Mesenchymal stem cell (in vitro differentiated cells and primary cell): ENCODE measurements around the gene SPRYD4.
"Not testable (repeated sequence)": the region's sequence is repeated elsewhere in the genome, so short reads cannot be mapped to it uniquely, and the experiment has no call there.

Source experiments
- DNase-seq: peaks from one replicate; pipeline ENCODE4 v3.0.0-alpha.2; 2013
- H2AFZ ChIP-seq: one replicate; pipeline ENCODE4 v1.6.1; 2013; ENCODE audit warnings: low read depth, mild to moderate bottlenecking, control low read depth, inconsistent platforms, low read length, moderate library complexity
- H2AK5ac ChIP-seq: 2 replicates; pipeline ENCODE4 v1.6.1; 2013; ENCODE audit warnings: low read length, moderate library complexity, mild to moderate bottlenecking, inconsistent platforms; ENCODE audit not compliant: severe bottlenecking
- H2BK120ac ChIP-seq: one replicate; pipeline ENCODE4 v1.6.1; 2013; ENCODE audit warnings: low read depth, mild to moderate bottlenecking, inconsistent platforms, low read length, moderate library complexity
- H2BK12ac ChIP-seq, 2 experiments: one replicate each; pipeline ENCODE4 v1.6.1; 2013; ENCODE audit warnings: inconsistent platforms in 2 of 2, low read length in 2 of 2, mild to moderate bottlenecking in 2 of 2, moderate library complexity in 2 of 2, control low read depth in 1 of 2
- H2BK15ac ChIP-seq: one replicate; pipeline ENCODE4 v1.6.1; 2013; ENCODE audit warnings: mild to moderate bottlenecking, low read depth, inconsistent platforms; ENCODE audit not compliant: poor library complexity, severe bottlenecking
- H2BK5ac ChIP-seq: 2 replicates; pipeline ENCODE4 v1.6.1; 2013; ENCODE audit warnings: low read depth, mild to moderate bottlenecking, low read length, control low read depth, inconsistent platforms; ENCODE audit not compliant: poor library complexity, severe bottlenecking
- H3K14ac ChIP-seq, 2 experiments: one replicate each; pipeline ENCODE4 v1.6.1; 2013; ENCODE audit warnings: inconsistent platforms in 2 of 2, low read length in 2 of 2, control low read depth in 1 of 2, mild to moderate bottlenecking in 1 of 2, moderate library complexity in 1 of 2
- H3K18ac ChIP-seq, 2 experiments: one replicate each; pipeline ENCODE4 v1.6.1; 2013; ENCODE audit warnings: inconsistent platforms in 2 of 2, low read length in 2 of 2, control low read depth in 1 of 2, low read depth in 1 of 2, mild to moderate bottlenecking in 1 of 2
- H3K23ac ChIP-seq, 2 experiments: one replicate each; pipeline ENCODE4 v1.6.1; 2013; ENCODE audit warnings: inconsistent platforms in 2 of 2, low read length in 2 of 2, mild to moderate bottlenecking in 2 of 2, moderate library complexity in 2 of 2, control low read depth in 1 of 2
- H3K27ac ChIP-seq: 2 replicates; pipeline ENCODE4 v1.5.1; 2013; ENCODE audit warnings: mild to moderate bottlenecking, moderate library complexity, low read length, control low read depth, inconsistent platforms; ENCODE audit not compliant: poor library complexity, severe bottlenecking
- H3K27me3 ChIP-seq, 2 experiments: 2 replicates each; pipeline versions ENCODE4 v1.6.1 to v1.7.0; 2013; ENCODE audit warnings: low read length in 2 of 2, mild to moderate bottlenecking in 2 of 2, moderate library complexity in 2 of 2, control low read depth in 1 of 2, inconsistent platforms in 1 of 2; ENCODE audit not compliant: control insufficient read depth in 1 of 2, insufficient read depth in 1 of 2
- H3K36me3 ChIP-seq, 2 experiments: 2 replicates each; pipeline versions ENCODE4 v1.6.1 to v1.7.0; 2013; ENCODE audit warnings: low read length in 2 of 2, control low read depth in 1 of 2, inconsistent platforms in 1 of 2, low read depth in 1 of 2, mild to moderate bottlenecking in 1 of 2; ENCODE audit not compliant: insufficient read depth in 2 of 2, control insufficient read depth in 1 of 2
- H3K4ac ChIP-seq, 2 experiments: one replicate each; pipeline ENCODE4 v1.6.1; 2013; ENCODE audit warnings: inconsistent platforms in 2 of 2, low read length in 2 of 2, mild to moderate bottlenecking in 2 of 2, moderate library complexity in 2 of 2, control low read depth in 1 of 2, low read depth in 1 of 2
- H3K4me1 ChIP-seq: 2 replicates; pipeline ENCODE4 v1.6.1; 2013; ENCODE audit warnings: low read depth, low read length, control low read depth; ENCODE audit not compliant: control insufficient read depth, insufficient read depth
- H3K4me2 ChIP-seq: 2 replicates; pipeline ENCODE4 v1.6.1; 2013; ENCODE audit warnings: low read length, mild to moderate bottlenecking, inconsistent platforms; ENCODE audit not compliant: poor library complexity, severe bottlenecking
- H3K4me3 ChIP-seq, 2 experiments: 2 replicates each; pipeline versions ENCODE4 v1.5.1 to v1.7.0; 2013; ENCODE audit warnings: low read length in 2 of 2, mild to moderate bottlenecking in 2 of 2, control low read depth in 1 of 2, low read depth in 1 of 2; ENCODE audit not compliant: insufficient read depth in 1 of 2
- H3K79me1 ChIP-seq: replicated peaks from 2 replicates; pipeline ENCODE4 v1.6.1; 2013; ENCODE audit warnings: mild to moderate bottlenecking, control low read depth, low read length, inconsistent platforms; ENCODE audit not compliant: poor library complexity, severe bottlenecking
- H3K9ac ChIP-seq: 2 replicates; pipeline ENCODE4 v1.7.0; 2013; ENCODE audit warnings: mild to moderate bottlenecking, low read length, moderate library complexity
- H3K9me3 ChIP-seq: 2 replicates; pipeline ENCODE4 v1.7.0; 2013; ENCODE audit warnings: mild to moderate bottlenecking, low read length; ENCODE audit not compliant: control insufficient read depth
- H4K8ac ChIP-seq: one replicate; pipeline ENCODE4 v1.6.1; 2013; ENCODE audit warnings: inconsistent platforms, mild to moderate bottlenecking, low read length, moderate library complexity
- H4K91ac ChIP-seq: one replicate; pipeline ENCODE4 v1.6.1; 2013; ENCODE audit warnings: mild to moderate bottlenecking, low read length, inconsistent platforms
- WGBS: methylation state at CpG from one replicate; pipeline ENCODE4 v1.1.7; 2013; ENCODE audit warnings: mixed read lengths; 5-methylcytosine and 5-hydroxymethylcytosine counted together

Gene SPRYD4

GRCh38 chr12:56443208-56443607, 25.2 kb upstream of the SPRYD4 start:
- DNase-seq, H2AFZ ChIP-seq, H3K4ac ChIP-seq, H3K27ac ChIP-seq, H3K4me1 ChIP-seq, H3K4me3 ChIP-seq, H3K18ac ChIP-seq, H2AK5ac ChIP-seq, H3K14ac ChIP-seq, H3K36me3 ChIP-seq, H2BK12ac ChIP-seq, H3K9ac ChIP-seq, H3K4me2 ChIP-seq, H4K8ac ChIP-seq, H3K23ac ChIP-seq, H3K27me3 ChIP-seq, H2BK120ac ChIP-seq, H2BK5ac ChIP-seq, H4K91ac ChIP-seq, H3K9me3 ChIP-seq, H2BK15ac ChIP-seq: not testable (repeated sequence)
- 72% methylated on average over 2 of the region's 2 CpGs for WGBS
- H3K79me1 ChIP-seq = peaks cover 20% of the 10 kb centered on the region

- no peak within 1 kb of the TSS for H3K14ac ChIP-seq
- H2AK5ac ChIP-seq = no peak within 1 kb of the TSS
- H3K18ac ChIP-seq = peak within 1 kb of the TSS; percentile 85 to 88
- peak; percentile 92 for DNase-seq
- peaks cover 12% of the 10 kb centered on the region for H3K79me1 ChIP-seq
- no peak within 1 kb of the TSS for H4K91ac ChIP-seq
- H3K4me3 ChIP-seq = peak within 1 kb of the TSS; percentile 73 to 86
- H3K4ac ChIP-seq = peak within 1 kb of the TSS in 1 of 2 experiments; percentile 71
- peaks cover 0 to 10% of the 10 kb centered on the region in 2 experiments for H3K27me3 ChIP-seq
- H3K4me1 ChIP-seq = no peaks in the 10 kb centered on the region
- H4K8ac ChIP-seq = peak within 1 kb of the TSS; percentile 61
- H3K9ac ChIP-seq = peak within 1 kb of the TSS; percentile 87
- peak within 1 kb of the TSS; percentile 87 for H3K4me2 ChIP-seq
- H2BK12ac ChIP-seq = no peak within 1 kb of the TSS
- peak within 1 kb of the TSS; percentile 75 for H2BK15ac ChIP-seq
- no peak within 1 kb of the TSS for H3K23ac ChIP-seq
- H3K36me3 ChIP-seq = no peaks in the 10 kb centered on the region
- WGBS = 0% methylated on average over 49 of the region's 58 CpGs
- no peaks in the 10 kb centered on the region for H3K9me3 ChIP-seq
- H2BK5ac ChIP-seq = no peak within 1 kb of the TSS
- H2BK120ac ChIP-seq = no peak within 1 kb of the TSS
- H3K27ac ChIP-seq = peak within 1 kb of the TSS; percentile 86
- no peak within 1 kb of the TSS for H2AFZ ChIP-seq
These were observed 19.3 kb upstream of the SPRYD4 start, which contains the start of gene TIMELESS for GRCh38 chr12:56448860-56449621. TSS of gene TIMELESS (minus strand) at chr12:56449426. CDS start at chr12:56434170, 15,256 bp downstream.

GRCh38 chr12:56449622-56449984, 18.8 kb upstream of the SPRYD4 start:
- Histone ChIP-seq H2BK5ac (no peak overlapping the region), H3K4me1 (no peaks in the 10 kb centered on the region), H2BK15ac (no peak overlapping the region), H3K27ac (peak overlapping the region; percentile 79), H3K4ac (no peak overlapping the region), H2AK5ac (no peak overlapping the region), H3K4me2 (peak overlapping the region; percentile 87), H3K9me3 (no peaks in the 10 kb centered on the region), H4K8ac (peak overlapping the region; percentile 19), H3K4me3 (peak overlapping the region in 1 of 2 experiments; percentile 86), H2BK12ac (no peak overlapping the region), H3K79me1 (peaks cover 10% of the 10 kb centered on the region), H3K27me3 (peaks cover 4 to 16% of the 10 kb centered on the region in 2 experiments), H3K18ac (peak overlapping the region in 1 of 2 experiments; percentile 5), H4K91ac (no peak overlapping the region), H2AFZ (no peak overlapping the region), H3K36me3 (no peaks in the 10 kb centered on the region), H3K23ac (no peak overlapping the region), H2BK120ac (no peak overlapping the region), H3K14ac (no peak overlapping the region), H3K9ac (peak overlapping the region; percentile 87)
- no peak for DNase-seq
- WGBS = 52% methylated on average over 5 of the region's 5 CpGs

- no peak overlapping the region for H3K27ac ChIP-seq
- H4K8ac ChIP-seq = peak overlapping the region; percentile 27
- H3K4ac ChIP-seq = no peak overlapping the region
- no peak overlapping the region for H2BK15ac ChIP-seq
- no peak for DNase-seq
- H3K79me1 ChIP-seq = peaks cover 10% of the 10 kb centered on the region
- no peak overlapping the region for H2AFZ ChIP-seq
- H3K4me1 ChIP-seq = no peaks in the 10 kb centered on the region
- 90% methylated on average over 3 of the region's 3 CpGs for WGBS
- H3K27me3 ChIP-seq = peaks cover 8 to 19% of the 10 kb centered on the region in 2 experiments
- H3K4me2 ChIP-seq = no peak overlapping the region
- no peak overlapping the region for H3K9ac ChIP-seq
- no peaks in the 10 kb centered on the region for H3K9me3 ChIP-seq
- H2BK120ac ChIP-seq = no peak overlapping the region
- no peak overlapping the region for H3K4me3 ChIP-seq
- no peak overlapping the region for H3K18ac ChIP-seq
- H2BK5ac ChIP-seq = no peak overlapping the region
- H3K36me3 ChIP-seq = no peaks in the 10 kb centered on the region
- no peak overlapping the region for H3K14ac ChIP-seq
- no peak overlapping the region for H2BK12ac ChIP-seq
- H4K91ac ChIP-seq = no peak overlapping the region
- no peak overlapping the region for H3K23ac ChIP-seq
- no peak overlapping the region for H2AK5ac ChIP-seq
These were observed 18.1 kb upstream of the SPRYD4 start for GRCh38 chr12:56450241-56450640.
